ENCODE measurements around the gene EEFSEC. TPM values are rescaled to one million over a fixed set of nuclear protein-coding genes. Genes with fewer than 3 reads are reported as not detected.

The EEFSEC gene
- total RNA-seq, 1 donor from 2014 or later = 12.2 TPM

DNA sequence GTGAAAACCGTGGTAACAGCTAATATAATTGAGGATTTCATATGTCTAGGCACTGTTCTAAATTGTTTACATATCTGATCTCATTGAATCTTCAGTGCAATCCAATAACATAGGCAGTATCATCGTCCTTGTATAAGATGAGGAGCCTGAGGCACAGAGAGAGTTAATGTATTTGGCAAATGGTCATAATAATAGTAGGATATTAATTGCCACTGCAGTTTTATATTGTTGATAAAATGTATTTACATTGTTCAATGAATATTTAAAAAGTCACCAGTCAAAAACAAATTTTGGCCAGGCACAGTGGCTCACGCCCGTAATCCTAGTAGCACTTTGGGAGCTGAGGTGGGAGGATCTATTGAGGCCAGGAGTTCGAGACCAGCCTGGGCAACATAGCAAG, 88.5 kb downstream of the EEFSEC start:
- H3K27me3 Mint-ChIP-seq (ENCODE audit: low read depth) = no peaks in the 10 kb centered on the region
- no peak for TF ChIP-seq CTCF (IDR thresholded peaks at IDR 0.05)
- no peak overlapping the region for H3K4me3 Mint-ChIP-seq (ENCODE audit: unreplicated experiment)
- H3K27ac Mint-ChIP-seq (ENCODE audit: unreplicated experiment) = no peak overlapping the region
- H3K9me3 Mint-ChIP-seq (ENCODE audit: low read depth) = no peaks in the 10 kb centered on the region
- H3K36me3 Mint-ChIP-seq (ENCODE audit: low read depth) = peaks cover 1% of the 10 kb centered on the region
- DNase-seq (ENCODE audit: low spot score) = no peak
- H3K4me1 Mint-ChIP-seq (ENCODE audit: low read depth) = peaks cover 2% of the 10 kb centered on the region

GRCh38 chr3:128242818-128243601, 89.7 kb downstream of the EEFSEC start:
- TF ChIP-seq CTCF (IDR thresholded peaks at IDR 0.05) = no peak
- Mint-ChIP-seq H3K36me3 (ENCODE audit: low read depth) (peaks cover 13% of the 10 kb centered on the region), H3K27ac (ENCODE audit: unreplicated experiment) (no peak overlapping the region), H3K27me3 (ENCODE audit: low read depth) (no peaks in the 10 kb centered on the region), H3K4me3 (ENCODE audit: unreplicated experiment) (no peak overlapping the region), H3K4me1 (ENCODE audit: low read depth) (peaks cover 2% of the 10 kb centered on the region), H3K9me3 (ENCODE audit: low read depth) (no peaks in the 10 kb centered on the region)
- no peak for DNase-seq (ENCODE audit: low spot score)

DNA sequence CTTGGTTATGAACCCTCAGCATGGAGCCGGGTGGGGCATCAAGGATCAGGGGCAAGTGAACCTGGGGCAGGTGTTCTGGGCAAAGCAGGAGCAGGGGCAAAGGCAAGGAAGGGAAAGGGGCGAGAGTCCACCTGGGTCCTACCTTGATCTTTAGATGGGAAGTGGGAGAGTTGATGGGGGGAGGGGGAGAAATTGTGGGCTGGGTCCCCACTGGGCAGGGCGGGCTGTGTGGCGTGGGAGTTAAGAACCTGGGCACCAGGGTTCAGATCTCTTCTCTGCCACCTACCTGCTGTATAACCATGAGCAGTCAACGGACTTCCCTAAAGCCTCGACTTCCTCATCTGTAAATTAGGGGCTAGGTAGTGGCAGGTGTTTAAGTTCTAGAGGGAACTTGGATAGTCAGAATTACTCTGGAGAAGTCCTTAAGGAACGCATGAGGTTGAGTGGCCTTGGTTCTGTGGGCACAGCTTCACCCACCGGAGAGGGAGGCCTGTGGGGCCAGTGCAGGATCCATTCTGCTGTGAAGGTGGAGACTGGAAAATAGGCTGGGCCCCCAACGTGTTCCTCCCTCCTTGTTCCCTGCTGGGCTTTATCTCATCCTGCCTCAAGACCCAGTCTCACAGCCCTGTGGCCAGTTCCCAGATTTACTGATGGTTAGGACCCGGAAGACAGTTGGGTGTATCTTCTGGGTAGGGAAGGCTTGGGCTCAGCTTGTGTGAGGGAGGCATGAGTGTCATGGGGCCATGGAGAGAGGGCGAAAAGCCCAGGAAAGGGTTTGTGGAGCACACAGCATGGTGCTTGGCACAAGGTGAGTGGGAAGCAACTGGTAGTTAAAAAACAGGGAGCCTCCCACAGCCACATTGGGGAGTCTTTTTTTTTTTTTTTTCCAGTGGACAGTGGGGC, 90.6 kb downstream of the EEFSEC start:
- H3K36me3 Mint-ChIP-seq (ENCODE audit: low read depth) = peaks cover 16% of the 10 kb centered on the region
- H3K4me3 Mint-ChIP-seq (ENCODE audit: unreplicated experiment) = no peak overlapping the region
- DNase-seq (ENCODE audit: low spot score) = no peak
- TF ChIP-seq CTCF (IDR thresholded peaks at IDR 0.05) = no peak
- H3K27ac Mint-ChIP-seq (ENCODE audit: unreplicated experiment) = no peak overlapping the region
- H3K9me3 Mint-ChIP-seq (ENCODE audit: low read depth) = no peaks in the 10 kb centered on the region
- no peaks in the 10 kb centered on the region for H3K27me3 Mint-ChIP-seq (ENCODE audit: low read depth)
- H3K4me1 Mint-ChIP-seq (ENCODE audit: low read depth) = peaks cover 2% of the 10 kb centered on the region

- no peak for DNase-seq (ENCODE audit: low spot score)
Observed at GRCh38 chr3:128245460-128245859, 92.2 kb downstream of the EEFSEC start.

More at GRCh38 chr3:128245460-128245859, 92.2 kb downstream of the EEFSEC start:
- TF ChIP-seq CTCF (IDR thresholded peaks at IDR 0.05) = no peak
- no peak overlapping the region for H3K27ac Mint-ChIP-seq (ENCODE audit: unreplicated experiment)
- H3K36me3 Mint-ChIP-seq (ENCODE audit: low read depth) = peaks cover 20% of the 10 kb centered on the region
- no peaks in the 10 kb centered on the region for H3K27me3 Mint-ChIP-seq (ENCODE audit: low read depth)
- H3K4me1 Mint-ChIP-seq (ENCODE audit: low read depth) = peaks cover 2% of the 10 kb centered on the region
- H3K4me3 Mint-ChIP-seq (ENCODE audit: unreplicated experiment) = no peak overlapping the region
- H3K9me3 Mint-ChIP-seq (ENCODE audit: low read depth) = peaks cover 5% of the 10 kb centered on the region

Measured in chondrocyte (in vitro differentiated cells).